ENCODE measurements around the gene CEP162.
"Not testable (repeated sequence)": the region's sequence is repeated elsewhere in the genome, so short reads cannot be mapped to it uniquely, and the experiment has no call there.

The CEP162 gene

GRCh38 chr6:84228198-84228543 is 728 bp upstream of the CEP162 start:
- DNase-seq = no peak

- DNase-seq = no peak
These were observed 404 bp downstream of the CEP162 start for GRCh38 chr6:84227044-84227433.

DNA sequence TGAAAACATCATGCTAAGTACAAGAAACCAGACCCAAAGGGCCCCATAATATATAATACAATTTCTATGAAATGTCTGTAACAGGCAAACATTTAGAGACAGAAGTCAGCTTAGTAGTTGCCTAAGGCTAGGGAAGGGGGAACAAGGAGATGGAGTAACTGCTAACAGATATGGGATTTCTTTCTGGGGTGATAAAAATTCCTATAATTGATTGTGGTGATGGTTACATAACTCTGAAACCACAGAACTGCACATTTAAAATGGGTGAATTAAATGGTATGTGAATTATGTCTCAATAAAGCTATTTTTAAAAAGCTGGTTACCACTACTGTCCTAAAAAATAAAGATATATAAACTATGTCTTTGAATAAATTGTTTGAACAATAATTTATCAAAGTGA is 3.2 kb downstream of the CEP162 start:
- no peak for DNase-seq

GRCh38 chr6:84223608-84224007 is 3.8 kb downstream of the CEP162 start:
- not testable (repeated sequence) for DNase-seq

DNA sequence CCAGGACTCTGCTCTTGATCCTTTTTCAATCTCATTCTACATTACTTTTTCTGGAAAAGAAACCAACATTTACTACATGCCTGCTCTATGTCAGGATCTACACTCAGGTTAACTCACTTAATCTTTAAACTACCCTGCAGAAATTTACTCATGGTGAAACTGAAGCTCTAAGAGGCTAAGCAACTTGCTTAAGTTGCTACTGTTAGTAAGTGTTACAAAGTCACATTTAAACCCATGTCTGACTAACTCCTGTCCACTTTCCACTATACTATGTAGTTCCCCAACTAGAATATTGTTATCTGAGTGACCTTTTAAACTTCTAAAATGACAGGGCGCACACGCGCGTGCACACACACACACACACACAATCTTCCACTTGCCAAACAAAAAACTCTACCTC is 5.0 kb downstream of the CEP162 start:
- no peak for DNase-seq

- DNase-seq = no peak
These were observed 6.5 kb downstream of the CEP162 start for GRCh38 chr6:84220809-84221409.

DNA sequence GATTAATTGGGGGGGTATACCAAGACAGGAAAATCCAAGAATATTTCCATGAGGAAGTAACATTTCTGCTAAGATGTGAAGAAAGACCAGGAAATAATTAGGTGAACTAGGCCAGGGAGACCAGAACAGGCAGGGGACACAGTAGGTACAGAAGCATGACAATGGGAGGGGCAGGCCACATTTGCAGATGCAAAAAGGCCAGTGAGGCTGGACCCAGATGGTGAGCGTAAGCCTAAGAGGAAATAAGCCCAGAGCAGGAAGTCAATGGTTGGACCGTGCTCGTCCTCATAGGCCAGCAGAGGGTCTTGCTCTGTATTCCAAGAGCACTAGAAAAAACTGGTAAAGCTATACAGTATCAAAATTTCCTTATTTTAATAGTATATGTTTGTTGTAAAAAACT is 9.4 kb downstream of the CEP162 start:
- no peak for DNase-seq

- DNase-seq = no peak
These were observed 14.2 kb downstream of the CEP162 start for GRCh38 chr6:84213217-84213616.

GRCh38 chr6:84204011-84204410 is 23.4 kb downstream of the CEP162 start:
- no peak for DNase-seq

DNA sequence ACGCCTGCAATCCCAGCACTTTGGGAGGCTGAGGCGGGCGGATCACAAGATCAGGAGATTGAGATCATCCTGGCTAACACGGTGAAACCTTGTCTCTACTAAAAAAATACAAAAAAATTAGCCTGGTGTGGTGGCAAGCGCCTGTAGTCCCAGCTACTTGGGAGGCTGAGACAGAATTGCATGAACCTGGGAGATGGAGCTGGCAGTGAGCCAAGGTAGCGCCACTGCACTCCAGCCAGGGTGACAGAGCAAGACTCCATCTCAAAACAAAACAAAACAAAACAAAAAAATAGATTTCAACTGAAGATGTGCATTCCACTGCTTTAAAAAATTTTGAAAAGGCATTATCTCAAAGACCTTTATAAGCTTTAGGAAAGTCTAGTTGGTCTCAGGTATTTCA is 27.5 kb downstream of the CEP162 start:
- not testable (repeated sequence) for DNase-seq

DNA sequence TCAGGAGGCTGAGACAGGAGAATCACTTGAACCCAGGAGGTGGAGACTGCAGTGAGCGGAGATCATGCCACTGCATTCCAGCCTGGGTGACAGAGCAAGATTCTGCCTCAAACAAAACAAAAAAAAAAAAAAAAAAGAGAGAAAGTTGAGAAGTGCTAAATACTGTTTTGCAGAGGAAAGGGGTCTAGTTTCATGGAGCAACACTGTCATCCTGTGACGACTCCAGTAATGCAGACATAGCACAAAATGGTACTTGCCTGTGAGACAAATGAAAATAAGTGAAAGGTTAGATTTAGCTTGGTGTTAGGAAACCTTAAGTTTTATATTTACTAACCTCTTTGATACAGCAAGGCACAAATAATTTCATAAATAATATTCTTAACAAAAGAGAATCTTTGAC is 29.7 kb downstream of the CEP162 start:
- DNase-seq = no peak

- no peak for DNase-seq
These were observed 34.2 kb downstream of the CEP162 start for GRCh38 chr6:84193114-84193708.

DNA sequence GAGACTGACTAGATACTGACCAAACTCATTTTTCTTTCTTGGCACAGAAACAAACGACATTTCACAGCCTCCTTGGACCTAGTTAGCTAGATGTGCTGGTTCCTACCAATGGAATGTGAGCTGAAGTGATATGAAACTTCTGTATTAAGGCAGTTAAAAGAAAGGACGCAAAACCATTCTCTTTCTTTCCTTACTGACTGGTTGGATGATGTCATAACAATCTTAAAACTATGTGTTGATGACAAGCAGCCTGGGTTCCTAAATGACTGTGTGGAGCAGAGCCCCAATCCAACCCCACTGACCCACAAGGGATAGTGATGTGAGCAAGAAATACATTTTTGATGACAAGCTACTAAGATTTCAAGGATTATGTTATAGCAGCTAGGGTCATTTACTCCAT is 35.6 kb downstream of the CEP162 start:
- no peak for DNase-seq

DNA sequence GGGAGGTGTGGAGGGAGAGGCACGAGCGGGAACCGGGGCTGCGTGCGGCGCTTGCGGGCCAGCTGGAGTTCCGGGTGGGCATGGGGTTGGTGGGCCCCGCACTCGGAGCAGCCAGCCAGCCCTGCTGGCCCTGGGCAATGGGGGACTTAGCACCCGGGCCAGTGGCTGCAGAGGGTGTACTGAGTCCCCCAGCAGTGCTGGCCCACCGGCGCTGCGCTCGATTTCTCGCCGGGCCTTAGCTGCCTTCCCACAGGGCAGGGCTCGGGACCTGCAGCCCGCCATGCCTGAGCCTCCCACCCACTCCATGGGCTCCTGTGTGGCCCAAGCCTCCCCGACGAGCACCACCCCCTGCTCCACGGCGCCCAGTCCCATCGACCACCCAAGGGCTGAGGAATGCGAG is 38.1 kb downstream of the CEP162 start:
- DNase-seq = not testable (repeated sequence)

- DNase-seq = no peak
These were observed 44.0 kb downstream of the CEP162 start for GRCh38 chr6:84183430-84183829.

GRCh38 chr6:84182001-84182400 is 45.4 kb downstream of the CEP162 start:
- no peak for DNase-seq

GRCh38 chr6:84177241-84177640 is 50.2 kb downstream of the CEP162 start:
- DNase-seq = no peak

GRCh38 chr6:84172574-84172973 is 54.9 kb downstream of the CEP162 start:
- no peak for DNase-seq

- DNase-seq = no peak
These were observed 55.4 kb downstream of the CEP162 start for GRCh38 chr6:84172080-84172479.

DNA sequence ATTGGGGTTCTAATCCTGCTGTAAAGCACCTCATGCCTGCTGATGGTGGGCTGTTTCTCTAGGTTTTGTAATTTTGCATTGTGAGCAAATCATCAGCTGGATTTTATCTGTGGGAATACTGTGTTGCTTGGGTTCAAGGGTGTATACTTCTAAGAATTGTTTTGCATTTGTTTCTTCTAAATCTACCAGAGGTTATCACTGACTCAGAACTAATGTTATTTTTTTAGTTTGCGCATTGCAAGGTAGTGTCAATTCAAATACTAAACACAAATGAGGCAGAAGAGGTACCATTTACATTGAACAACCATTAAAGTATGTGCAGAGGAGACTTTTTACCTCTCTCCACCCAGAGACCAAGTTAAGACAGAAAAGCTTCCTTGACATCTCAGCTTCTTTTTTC is 60.0 kb downstream of the CEP162 start:
- no peak for DNase-seq

- no peak for DNase-seq
These were observed 61.0 kb downstream of the CEP162 start for GRCh38 chr6:84166395-84166794.

DNA sequence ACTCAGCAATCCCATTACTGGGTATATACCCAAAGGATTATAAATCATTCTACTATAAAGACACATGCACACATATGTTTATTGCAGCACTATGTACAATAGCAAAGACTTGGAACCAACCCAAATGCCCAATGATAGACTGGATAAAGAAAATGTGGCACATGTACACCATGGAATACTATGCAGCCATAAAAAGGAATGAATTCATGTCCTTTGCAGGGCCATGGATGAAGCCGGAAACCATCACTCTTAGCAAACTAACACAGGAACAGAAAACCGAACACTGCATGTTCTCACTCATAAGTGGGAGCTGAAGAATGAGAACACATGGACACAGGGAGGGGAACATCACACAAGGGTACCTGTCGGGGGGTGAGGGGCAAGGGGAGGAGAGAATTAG is 63.1 kb downstream of the CEP162 start:
- DNase-seq = not testable (repeated sequence)

GRCh38 chr6:84161190-84161589 is 66.3 kb downstream of the CEP162 start:
- DNase-seq = no peak

DNA sequence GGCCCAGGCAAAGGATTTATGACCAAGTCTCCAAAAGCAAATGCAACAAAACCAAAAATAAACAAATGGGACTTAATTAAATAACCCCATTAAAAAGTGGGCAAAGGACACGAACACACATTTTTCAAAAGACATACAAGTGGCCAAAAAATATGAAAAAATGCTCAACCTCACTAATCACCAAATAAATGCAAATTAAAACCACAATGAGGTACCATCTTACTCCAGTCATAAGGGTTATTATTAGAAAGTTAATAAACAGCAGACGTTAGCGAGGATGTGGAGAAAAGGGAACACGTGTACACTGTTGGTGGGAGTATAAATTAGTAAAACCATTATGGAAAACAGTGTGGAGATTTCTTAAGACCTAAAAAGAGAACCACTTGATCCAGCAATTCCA is 71.1 kb downstream of the CEP162 start:
- no peak for DNase-seq

GRCh38 chr6:84151669-84152068 is 75.8 kb downstream of the CEP162 start:
- DNase-seq = no peak

All from activated CD8-positive, alpha-beta memory T cell treated with anti-CD3 and anti-CD28 coated beads for 24 hours (primary cell).